Sigmoid colon (tissue), 4 donors: ENCODE data around the gene YPEL2.

Experiments used
- EP300 ChIP-seq, 4 donors: sonication (generic); formaldehyde crosslinking; IDR thresholded peaks; one replicate each; pipeline ENCODE4 v1.6.1; 2017; ENCODE audit warnings: antibody characterized with exemption in 4 of 4
- POLR2A ChIP-seq, 2 donors: fragments of 450-650 bp; IDR thresholded peaks; one replicate each; pipeline ENCODE4 v1.6.1; 2016; ENCODE audit warnings: antibody characterized with exemption in 2 of 2, mild to moderate bottlenecking in 2 of 2, moderate library complexity in 2 of 2
- POLR2AphosphoS5 ChIP-seq, 4 donors: sonication (generic); formaldehyde crosslinking; IDR thresholded peaks; one replicate each; pipeline ENCODE4 v1.6.1; 2017; ENCODE audit warnings: antibody characterized with exemption in 4 of 4
- TF ChIP-seq, protein P1 (sequence below), 4 experiments: fragments of 450-650 bp in 3 of 4; fragments of 200-600 bp in 1 of 4; IDR thresholded peaks; one replicate each; pipeline ENCODE4 v1.5.1; 2016 to 2019; ENCODE audit warnings: antibody characterized with exemption in 4 of 4, mild to moderate bottlenecking in 3 of 4, moderate library complexity in 2 of 4

DNA sequence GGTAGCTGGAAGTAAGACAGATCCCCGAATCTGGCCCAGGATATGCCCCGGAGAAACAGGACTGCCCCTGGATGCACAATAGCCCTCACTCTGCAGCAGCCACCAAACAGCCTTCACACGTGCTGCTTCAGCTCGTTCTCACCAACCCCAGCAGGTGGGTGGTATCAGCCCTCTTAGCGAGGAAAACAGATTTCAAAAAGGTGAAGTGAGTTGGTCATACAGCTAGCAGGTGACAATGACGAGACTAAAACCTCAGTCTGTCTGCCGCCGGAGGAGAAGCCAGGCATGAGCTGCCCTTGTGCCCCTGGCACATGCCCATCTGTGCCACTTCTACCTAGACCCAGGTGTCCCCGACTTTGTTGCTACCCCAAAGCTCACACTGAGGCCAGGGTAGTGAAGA lies 92.4 kb downstream of the YPEL2 start:
- TF ChIP-seq POLR2A (IDR thresholded peaks at IDR 0.05) (no peak), POLR2AphosphoS5 (IDR thresholded peaks at IDR 0.05) (no peak), EP300 (IDR thresholded peaks at IDR 0.05) (no peak)
- TF ChIP-seq, protein P1, sequence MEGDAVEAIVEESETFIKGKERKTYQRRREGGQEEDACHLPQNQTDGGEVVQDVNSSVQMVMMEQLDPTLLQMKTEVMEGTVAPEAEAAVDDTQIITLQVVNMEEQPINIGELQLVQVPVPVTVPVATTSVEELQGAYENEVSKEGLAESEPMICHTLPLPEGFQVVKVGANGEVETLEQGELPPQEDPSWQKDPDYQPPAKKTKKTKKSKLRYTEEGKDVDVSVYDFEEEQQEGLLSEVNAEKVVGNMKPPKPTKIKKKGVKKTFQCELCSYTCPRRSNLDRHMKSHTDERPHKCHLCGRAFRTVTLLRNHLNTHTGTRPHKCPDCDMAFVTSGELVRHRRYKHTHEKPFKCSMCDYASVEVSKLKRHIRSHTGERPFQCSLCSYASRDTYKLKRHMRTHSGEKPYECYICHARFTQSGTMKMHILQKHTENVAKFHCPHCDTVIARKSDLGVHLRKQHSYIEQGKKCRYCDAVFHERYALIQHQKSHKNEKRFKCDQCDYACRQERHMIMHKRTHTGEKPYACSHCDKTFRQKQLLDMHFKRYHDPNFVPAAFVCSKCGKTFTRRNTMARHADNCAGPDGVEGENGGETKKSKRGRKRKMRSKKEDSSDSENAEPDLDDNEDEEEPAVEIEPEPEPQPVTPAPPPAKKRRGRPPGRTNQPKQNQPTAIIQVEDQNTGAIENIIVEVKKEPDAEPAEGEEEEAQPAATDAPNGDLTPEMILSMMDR (IDR thresholded peaks at IDR 0.05) = no peak
